Nephron (organoid): Measurements from ENCODE around the gene YARS1.

Experiments
- H3K27ac Mint-ChIP-seq, 3 experiments: 2 replicates each; pipeline ENCODE4 v1.8.0; 2020; ENCODE audit warnings: mixed read lengths in 3 of 3, mild to moderate bottlenecking in 2 of 3, moderate library complexity in 1 of 3
- H3K27me3 Mint-ChIP-seq: 2 replicates; pipeline ENCODE4 v1.8.0; 2021; ENCODE audit warnings: low read depth, mild to moderate bottlenecking, moderate library complexity, mixed read lengths
- H3K36me3 Mint-ChIP-seq: 2 replicates; pipeline ENCODE4 v1.8.0; 2020; ENCODE audit warnings: low read depth, mixed read lengths
- H3K4me1 Mint-ChIP-seq: 2 replicates; pipeline ENCODE4 v1.8.0; 2020; ENCODE audit warnings: mixed read lengths
- H3K4me3 Mint-ChIP-seq, 3 experiments: 2 replicates each; pipeline ENCODE4 v1.8.0; 2020; ENCODE audit warnings: mild to moderate bottlenecking in 3 of 3, mixed read lengths in 3 of 3, moderate library complexity in 2 of 3
- H3K9me3 Mint-ChIP-seq: 2 replicates; pipeline ENCODE4 v1.8.0; 2020; ENCODE audit warnings: mixed read lengths
- TF ChIP-seq, protein P1 (sequence below), 3 experiments: fragments of 200-600 bp; sonication (generic); IDR thresholded peaks; one replicate each; pipeline ENCODE4 v1.5.0; 2021; ENCODE audit warnings: antibody characterized with exemption in 3 of 3; ENCODE audit not compliant: unreplicated experiment in 3 of 3

YARS1 gene

DNA sequence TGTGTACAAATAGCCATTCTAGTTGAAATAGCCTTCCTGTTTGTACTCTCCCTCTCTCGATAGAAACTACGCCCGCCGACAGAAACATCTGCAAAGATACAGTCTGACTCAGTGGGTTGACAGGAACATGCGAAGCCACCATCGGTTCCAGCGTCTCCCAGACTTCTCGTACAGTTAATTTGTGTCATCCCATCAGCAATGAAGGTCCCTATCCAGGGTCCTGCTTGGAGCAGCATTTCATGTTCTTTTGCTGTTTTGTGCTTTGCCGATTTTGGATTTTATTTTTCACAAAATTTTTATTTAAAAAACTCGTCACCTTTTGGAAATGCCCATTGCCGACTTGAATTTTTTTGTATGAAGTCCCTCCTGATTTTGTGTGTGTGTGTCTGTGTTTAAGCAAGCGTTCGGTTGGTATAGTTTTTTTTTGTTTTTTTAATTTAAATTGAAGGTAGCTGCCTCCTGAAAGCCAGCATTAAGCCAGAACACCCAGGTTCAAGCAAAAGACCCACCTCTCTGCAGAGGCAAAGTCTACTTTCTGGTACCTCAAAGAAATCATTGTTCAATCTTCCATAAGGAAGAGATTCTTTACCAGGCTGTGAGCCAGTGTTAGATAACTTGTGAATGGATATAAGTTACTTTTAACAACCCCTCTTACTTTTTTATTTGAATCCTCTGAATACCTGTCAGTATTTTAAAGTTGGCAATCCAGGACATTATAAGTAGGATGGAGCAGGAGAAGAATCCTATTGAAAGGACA, 38.9 kb upstream of the YARS1 start:
- TF ChIP-seq, protein P1, sequence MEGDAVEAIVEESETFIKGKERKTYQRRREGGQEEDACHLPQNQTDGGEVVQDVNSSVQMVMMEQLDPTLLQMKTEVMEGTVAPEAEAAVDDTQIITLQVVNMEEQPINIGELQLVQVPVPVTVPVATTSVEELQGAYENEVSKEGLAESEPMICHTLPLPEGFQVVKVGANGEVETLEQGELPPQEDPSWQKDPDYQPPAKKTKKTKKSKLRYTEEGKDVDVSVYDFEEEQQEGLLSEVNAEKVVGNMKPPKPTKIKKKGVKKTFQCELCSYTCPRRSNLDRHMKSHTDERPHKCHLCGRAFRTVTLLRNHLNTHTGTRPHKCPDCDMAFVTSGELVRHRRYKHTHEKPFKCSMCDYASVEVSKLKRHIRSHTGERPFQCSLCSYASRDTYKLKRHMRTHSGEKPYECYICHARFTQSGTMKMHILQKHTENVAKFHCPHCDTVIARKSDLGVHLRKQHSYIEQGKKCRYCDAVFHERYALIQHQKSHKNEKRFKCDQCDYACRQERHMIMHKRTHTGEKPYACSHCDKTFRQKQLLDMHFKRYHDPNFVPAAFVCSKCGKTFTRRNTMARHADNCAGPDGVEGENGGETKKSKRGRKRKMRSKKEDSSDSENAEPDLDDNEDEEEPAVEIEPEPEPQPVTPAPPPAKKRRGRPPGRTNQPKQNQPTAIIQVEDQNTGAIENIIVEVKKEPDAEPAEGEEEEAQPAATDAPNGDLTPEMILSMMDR (IDR thresholded peaks at IDR 0.05; ENCODE audit: unreplicated experiment in 3 of 3): no peak
- Mint-ChIP-seq H3K27me3 (no peaks in the 10 kb centered on the region), H3K36me3 (peaks cover 60% of the 10 kb centered on the region), H3K27ac (no peak overlapping the region), H3K9me3 (no peaks in the 10 kb centered on the region), H3K4me3 (no peak overlapping the region), H3K4me1 (peaks cover 28% of the 10 kb centered on the region)

DNA sequence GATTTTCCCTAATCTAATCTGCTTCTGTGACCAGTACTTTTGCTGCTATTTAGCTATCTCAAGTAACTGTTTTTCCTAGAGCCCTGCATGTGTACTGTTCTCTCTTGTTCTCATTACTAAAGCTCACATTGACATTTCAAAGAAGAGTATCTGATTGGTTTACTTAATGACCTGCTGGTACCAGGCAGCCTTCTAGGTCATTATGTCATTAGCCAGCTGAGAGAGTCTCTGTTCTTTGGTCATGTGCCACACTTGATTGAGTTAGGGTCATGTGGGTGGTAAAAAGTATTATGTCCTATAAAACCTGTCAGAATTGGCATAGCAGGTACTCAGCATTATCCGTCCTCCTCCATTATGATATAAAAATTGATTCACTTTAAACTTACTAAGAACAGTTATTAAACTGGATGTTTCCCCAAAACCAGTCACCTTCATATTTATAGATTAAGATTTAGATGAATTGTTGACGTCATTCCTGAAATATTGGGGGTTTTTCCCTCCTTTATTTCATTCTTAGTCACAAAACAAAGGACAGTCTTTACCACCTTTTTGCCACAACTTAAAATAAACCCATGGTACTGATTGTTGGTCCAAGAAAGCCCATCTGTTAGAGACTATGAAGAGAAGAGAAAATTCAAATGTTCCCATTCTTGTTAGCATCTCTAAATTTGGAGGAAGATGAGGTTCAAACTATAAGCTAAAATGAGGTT, 31.4 kb upstream of the YARS1 start:
- H3K9me3 Mint-ChIP-seq: peaks cover 3% of the 10 kb centered on the region
- TF ChIP-seq, protein P1 (IDR thresholded peaks at IDR 0.05; ENCODE audit: unreplicated experiment in 3 of 3): no peak
- H3K4me1 Mint-ChIP-seq: no peaks in the 10 kb centered on the region
- no peak overlapping the region for H3K4me3 Mint-ChIP-seq
- H3K27me3 Mint-ChIP-seq: no peaks in the 10 kb centered on the region
- H3K27ac Mint-ChIP-seq: no peak overlapping the region
- H3K36me3 Mint-ChIP-seq: peaks cover 51% of the 10 kb centered on the region

DNA sequence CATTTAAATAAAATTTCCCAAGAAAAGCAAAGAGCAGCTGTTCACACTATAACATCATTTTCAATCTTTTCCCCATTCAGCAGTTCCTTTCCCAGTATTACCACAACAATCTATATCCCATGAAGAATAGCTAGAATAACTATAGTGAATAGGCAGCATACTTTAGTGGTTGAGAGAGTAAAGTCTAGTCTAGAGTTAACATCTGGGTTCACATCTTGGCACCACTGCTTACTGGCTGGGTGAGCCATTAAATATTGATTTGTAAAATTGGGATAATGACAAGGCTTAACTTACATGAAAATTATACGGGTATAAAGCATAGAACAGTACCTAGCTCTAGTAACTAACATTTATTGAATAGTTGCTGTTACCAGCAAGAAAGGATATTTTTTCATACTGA, 14.7 kb upstream of the YARS1 start:
- H3K27ac Mint-ChIP-seq: no peak overlapping the region
- TF ChIP-seq, protein P1 (IDR thresholded peaks at IDR 0.05; ENCODE audit: unreplicated experiment in 3 of 3): no peak
- H3K4me3 Mint-ChIP-seq: no peak overlapping the region
- no peaks in the 10 kb centered on the region for H3K27me3 Mint-ChIP-seq
- no peaks in the 10 kb centered on the region for H3K9me3 Mint-ChIP-seq
- H3K36me3 Mint-ChIP-seq: peaks cover 75% of the 10 kb centered on the region
- H3K4me1 Mint-ChIP-seq: peaks cover 4% of the 10 kb centered on the region

DNA sequence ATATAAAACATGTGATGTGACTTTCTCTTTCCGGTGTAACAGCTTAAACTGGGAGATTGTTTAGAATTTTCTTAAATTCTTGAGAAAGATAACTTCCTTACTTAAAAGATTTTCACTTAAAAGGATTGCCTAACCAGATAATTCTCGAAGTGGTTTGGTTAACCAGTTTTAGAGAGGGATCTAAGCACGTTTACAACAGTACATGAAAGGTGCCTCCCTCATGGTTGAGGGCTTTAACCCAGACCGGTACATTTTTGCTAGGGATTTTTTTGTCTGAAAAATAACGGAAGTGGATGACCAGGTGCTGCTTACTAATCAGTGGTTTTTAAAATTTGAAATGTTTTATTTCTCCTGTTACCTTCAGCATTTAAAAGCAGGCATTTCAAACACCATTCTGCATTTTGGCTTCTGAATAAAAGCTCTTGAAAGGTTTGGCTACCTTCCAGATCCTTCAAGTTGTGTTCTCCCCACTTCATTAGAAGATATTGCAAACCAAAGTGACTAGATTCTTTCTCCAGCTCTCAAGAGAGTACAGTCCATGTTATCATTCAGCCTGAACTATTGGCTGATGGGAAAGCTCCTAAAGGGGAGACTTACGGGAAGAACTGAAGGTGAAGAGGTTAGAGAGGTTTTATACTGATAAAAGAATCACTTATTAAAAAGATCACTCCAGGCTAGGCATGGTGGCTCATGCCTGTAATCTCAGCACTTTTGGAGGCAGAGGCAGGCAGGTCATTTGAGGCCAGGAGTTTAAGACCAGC, 13.1 kb upstream of the YARS1 start:
- no peak overlapping the region for H3K27ac Mint-ChIP-seq
- H3K4me3 Mint-ChIP-seq: no peak overlapping the region
- H3K36me3 Mint-ChIP-seq: peaks cover 74% of the 10 kb centered on the region
- TF ChIP-seq, protein P1 (IDR thresholded peaks at IDR 0.05; ENCODE audit: unreplicated experiment in 3 of 3): no peak
- no peaks in the 10 kb centered on the region for H3K9me3 Mint-ChIP-seq
- no peaks in the 10 kb centered on the region for H3K27me3 Mint-ChIP-seq
- peaks cover 4% of the 10 kb centered on the region for H3K4me1 Mint-ChIP-seq

DNA sequence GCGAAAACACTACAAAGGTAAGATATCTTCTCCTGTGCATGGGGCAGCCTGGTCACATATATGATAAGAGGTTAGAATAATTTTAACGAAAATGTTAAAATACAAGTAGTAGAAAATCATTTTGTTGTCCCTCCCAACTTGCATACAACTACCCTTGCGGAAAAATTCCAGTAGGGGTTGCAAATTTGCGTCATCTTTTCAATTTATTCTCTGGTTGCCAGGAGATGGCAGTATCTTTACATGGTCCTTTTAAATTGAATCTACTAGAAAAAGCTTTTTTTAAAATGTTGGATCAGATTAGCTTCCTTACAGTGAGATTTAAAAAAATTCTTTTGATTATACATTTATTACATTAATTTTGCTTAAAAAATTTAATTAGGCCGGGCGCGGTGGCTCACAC, 11.2 kb upstream of the YARS1 start:
- Mint-ChIP-seq H3K36me3 (peaks cover 62% of the 10 kb centered on the region), H3K27ac (no peak overlapping the region), H3K27me3 (no peaks in the 10 kb centered on the region), H3K4me1 (peaks cover 4% of the 10 kb centered on the region), H3K4me3 (no peak overlapping the region), H3K9me3 (no peaks in the 10 kb centered on the region)
- TF ChIP-seq, protein P1 (IDR thresholded peaks at IDR 0.05; ENCODE audit: unreplicated experiment in 3 of 3): peak; percentile 40 to 57 (median 50)
